Breast epithelium (tissue), 3 donors: ENCODE results near the gene CPM.

Experiments used
- POLR2A ChIP-seq: fragments of 450-650 bp; IDR thresholded peaks from one replicate; pipeline ENCODE4 v1.6.1; 2016; ENCODE audit warnings: antibody characterized with exemption, mild to moderate bottlenecking, moderate library complexity
- POLR2AphosphoS5 ChIP-seq, 3 donors: sonication (generic); formaldehyde crosslinking; IDR thresholded peaks; one replicate each; pipeline ENCODE4 v1.6.1; 2017; ENCODE audit warnings: antibody characterized with exemption in 3 of 3
- TF ChIP-seq, protein P1 (sequence below), 3 donors: fragments of 450-650 bp; IDR thresholded peaks; one replicate each; pipeline ENCODE4 v1.5.1; 2016 to 2017; ENCODE audit warnings: antibody characterized with exemption in 3 of 3, mild to moderate bottlenecking in 3 of 3, moderate library complexity in 3 of 3

DNA sequence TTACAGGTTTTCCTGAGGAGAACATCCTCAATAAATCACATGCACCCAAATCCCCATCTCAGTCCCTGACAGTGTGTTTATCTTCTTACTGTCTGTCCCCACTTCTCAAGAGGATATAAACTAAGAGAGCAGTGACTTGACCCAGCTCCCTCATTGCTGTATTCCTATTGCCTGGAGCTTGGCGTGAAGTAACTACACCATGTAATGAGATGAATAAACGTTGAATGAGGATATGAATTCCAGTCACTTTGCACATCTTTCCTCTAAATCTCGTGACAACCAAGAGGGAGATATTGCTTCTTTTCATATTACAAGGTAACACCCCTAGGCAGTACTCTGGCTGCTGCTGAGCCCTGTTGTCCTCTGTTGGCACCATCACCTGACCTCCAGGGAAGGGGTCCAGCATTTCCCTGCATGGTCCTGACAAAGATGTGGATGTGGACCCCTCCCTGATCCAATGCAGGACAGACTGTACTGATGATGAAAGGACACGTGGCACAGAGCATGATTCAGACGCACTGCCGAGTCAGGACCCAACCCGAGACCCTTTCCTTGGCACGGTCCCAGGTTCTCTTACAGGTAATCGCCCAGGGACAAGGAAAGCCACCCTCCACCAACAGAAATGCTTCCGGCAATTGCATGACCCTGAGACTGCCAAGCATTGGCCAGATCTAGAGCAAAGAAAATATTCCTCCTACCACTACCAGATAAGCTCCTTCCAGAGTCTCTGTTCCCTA, 47.7 kb upstream of the CPM start:
- TF ChIP-seq, protein P1, sequence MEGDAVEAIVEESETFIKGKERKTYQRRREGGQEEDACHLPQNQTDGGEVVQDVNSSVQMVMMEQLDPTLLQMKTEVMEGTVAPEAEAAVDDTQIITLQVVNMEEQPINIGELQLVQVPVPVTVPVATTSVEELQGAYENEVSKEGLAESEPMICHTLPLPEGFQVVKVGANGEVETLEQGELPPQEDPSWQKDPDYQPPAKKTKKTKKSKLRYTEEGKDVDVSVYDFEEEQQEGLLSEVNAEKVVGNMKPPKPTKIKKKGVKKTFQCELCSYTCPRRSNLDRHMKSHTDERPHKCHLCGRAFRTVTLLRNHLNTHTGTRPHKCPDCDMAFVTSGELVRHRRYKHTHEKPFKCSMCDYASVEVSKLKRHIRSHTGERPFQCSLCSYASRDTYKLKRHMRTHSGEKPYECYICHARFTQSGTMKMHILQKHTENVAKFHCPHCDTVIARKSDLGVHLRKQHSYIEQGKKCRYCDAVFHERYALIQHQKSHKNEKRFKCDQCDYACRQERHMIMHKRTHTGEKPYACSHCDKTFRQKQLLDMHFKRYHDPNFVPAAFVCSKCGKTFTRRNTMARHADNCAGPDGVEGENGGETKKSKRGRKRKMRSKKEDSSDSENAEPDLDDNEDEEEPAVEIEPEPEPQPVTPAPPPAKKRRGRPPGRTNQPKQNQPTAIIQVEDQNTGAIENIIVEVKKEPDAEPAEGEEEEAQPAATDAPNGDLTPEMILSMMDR (IDR thresholded peaks at IDR 0.05): no peak
- TF ChIP-seq POLR2A: no peak
- TF ChIP-seq POLR2AphosphoS5 (IDR thresholded peaks at IDR 0.05): no peak
